Astrocyte of the cerebellum (primary cell): ENCODE measurements around the gene CHCHD4.

Experiments
- DNase-seq: peaks from one replicate; pipeline ENCODE4 v3.0.0-alpha.2; 2011; ENCODE audit warnings: low read depth
- H3K4me3 ChIP-seq: 2 replicates; pipeline ENCODE4 v1.5.1; 2011; ENCODE audit warnings: mild to moderate bottlenecking, low read depth, low read length, moderate library complexity
- in situ Hi-C: cut with HindIII; loops from 2 replicates; pipeline ENCODE4 v1.10.0; 2017; ENCODE audit warnings: low sequenced_read_pairs
- TF ChIP-seq, protein P1 (sequence below): IDR thresholded peaks from 2 replicates; pipeline ENCODE4 v1.5.1; 2012; ENCODE audit warnings: low read length, low read depth, moderate library complexity, mild to moderate bottlenecking; ENCODE audit errors: missing control alignments

CHCHD4 gene

DNA sequence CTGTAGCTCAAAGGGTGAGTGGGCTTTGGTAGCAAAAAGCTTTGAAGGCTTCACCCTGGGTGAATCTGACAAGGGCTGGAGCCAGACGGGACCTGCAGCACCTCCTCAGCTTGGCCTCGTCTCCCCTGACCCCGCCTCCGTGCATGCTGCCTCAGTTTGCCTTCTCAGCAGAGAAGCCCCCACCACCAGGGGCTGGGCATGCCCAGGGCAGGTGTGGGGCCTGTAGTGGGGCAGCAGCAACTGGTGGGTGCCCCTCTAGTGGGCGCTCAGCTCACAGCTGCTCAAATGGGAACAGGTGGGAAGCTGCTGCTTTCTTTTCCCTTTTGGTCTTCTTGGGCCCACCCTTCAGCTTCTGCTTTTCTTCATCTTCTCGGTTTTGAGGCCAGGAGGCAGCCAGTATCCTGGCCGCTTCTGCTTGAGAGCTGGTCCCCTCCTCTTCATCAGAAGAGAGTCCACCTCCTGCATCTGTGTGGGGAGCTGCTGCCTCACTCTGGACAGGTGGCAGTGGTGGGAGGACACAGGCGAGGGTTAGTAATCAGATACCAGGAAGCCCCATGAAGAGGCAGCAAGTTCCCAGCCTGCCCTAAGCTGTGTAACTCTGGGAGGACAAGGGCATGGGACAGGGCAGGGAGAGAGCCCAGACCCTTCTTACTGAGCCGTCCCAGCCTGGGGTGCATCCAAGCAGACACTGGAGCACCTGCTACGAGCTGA lies 21.2 kb upstream of the CHCHD4 start:
- no peak overlapping the region for H3K4me3 ChIP-seq
- in situ Hi-C loops = no loop called here
- DNase-seq = no peak
- TF ChIP-seq, protein P1, sequence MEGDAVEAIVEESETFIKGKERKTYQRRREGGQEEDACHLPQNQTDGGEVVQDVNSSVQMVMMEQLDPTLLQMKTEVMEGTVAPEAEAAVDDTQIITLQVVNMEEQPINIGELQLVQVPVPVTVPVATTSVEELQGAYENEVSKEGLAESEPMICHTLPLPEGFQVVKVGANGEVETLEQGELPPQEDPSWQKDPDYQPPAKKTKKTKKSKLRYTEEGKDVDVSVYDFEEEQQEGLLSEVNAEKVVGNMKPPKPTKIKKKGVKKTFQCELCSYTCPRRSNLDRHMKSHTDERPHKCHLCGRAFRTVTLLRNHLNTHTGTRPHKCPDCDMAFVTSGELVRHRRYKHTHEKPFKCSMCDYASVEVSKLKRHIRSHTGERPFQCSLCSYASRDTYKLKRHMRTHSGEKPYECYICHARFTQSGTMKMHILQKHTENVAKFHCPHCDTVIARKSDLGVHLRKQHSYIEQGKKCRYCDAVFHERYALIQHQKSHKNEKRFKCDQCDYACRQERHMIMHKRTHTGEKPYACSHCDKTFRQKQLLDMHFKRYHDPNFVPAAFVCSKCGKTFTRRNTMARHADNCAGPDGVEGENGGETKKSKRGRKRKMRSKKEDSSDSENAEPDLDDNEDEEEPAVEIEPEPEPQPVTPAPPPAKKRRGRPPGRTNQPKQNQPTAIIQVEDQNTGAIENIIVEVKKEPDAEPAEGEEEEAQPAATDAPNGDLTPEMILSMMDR = no peak

DNA sequence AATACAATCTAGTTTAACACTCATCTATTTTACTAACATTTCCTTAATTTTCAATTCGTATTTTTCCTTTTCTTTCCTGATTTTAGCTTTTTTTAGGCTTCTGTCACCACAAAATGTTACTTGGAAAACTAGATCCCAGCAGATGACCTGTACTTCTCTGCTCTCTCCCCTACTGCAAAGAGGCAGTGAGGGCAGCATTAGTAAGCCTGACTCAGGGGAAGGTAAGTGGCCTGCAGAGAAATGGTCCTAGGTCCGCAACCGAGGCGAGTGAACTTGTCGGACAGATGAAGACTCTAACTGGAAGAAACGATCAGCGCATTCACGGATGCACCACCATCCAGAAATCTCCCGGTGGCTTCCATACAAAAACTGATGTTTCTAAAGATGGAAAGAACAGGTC lies 20.6 kb upstream of the CHCHD4 start:
- DNase-seq = no peak
- H3K4me3 ChIP-seq = no peak overlapping the region
- TF ChIP-seq, protein P1 = no peak
- in situ Hi-C loops = no loop called here

DNA sequence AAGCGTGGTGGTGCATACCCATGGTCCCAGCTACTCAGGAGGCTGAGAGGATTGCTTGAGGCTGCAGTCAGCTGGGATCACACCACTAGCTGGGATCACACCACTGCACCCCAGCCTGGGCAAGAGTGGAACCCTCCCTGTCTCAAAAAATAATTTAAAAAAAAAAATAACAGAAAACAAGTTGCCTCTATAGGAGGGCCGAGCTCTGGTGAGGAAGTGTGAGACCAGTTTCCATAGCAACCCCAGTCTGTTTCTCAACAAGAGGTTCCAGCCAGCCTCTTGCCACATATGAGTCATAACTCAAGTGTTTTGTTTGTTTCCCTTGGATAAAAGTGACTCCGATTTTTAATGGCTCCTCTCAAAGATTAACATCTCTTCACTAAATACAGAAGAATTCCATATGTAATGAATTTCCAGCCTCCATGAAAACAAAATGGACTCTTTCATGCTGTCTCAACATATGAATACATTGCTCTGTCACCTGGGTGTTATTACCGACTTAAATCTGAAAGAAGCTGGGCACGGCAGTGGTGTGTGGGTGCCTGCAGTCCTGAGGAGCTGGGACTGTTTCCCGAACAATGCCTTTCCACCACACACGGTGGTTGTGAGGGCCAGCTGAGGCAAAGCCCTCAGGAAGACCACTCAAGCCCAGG lies 19.9 kb upstream of the CHCHD4 start:
- in situ Hi-C loops = no loop called here
- peak overlapping the region; percentile 11 for H3K4me3 ChIP-seq
- peak; percentile 99 for DNase-seq
- TF ChIP-seq, protein P1 = no peak

DNA sequence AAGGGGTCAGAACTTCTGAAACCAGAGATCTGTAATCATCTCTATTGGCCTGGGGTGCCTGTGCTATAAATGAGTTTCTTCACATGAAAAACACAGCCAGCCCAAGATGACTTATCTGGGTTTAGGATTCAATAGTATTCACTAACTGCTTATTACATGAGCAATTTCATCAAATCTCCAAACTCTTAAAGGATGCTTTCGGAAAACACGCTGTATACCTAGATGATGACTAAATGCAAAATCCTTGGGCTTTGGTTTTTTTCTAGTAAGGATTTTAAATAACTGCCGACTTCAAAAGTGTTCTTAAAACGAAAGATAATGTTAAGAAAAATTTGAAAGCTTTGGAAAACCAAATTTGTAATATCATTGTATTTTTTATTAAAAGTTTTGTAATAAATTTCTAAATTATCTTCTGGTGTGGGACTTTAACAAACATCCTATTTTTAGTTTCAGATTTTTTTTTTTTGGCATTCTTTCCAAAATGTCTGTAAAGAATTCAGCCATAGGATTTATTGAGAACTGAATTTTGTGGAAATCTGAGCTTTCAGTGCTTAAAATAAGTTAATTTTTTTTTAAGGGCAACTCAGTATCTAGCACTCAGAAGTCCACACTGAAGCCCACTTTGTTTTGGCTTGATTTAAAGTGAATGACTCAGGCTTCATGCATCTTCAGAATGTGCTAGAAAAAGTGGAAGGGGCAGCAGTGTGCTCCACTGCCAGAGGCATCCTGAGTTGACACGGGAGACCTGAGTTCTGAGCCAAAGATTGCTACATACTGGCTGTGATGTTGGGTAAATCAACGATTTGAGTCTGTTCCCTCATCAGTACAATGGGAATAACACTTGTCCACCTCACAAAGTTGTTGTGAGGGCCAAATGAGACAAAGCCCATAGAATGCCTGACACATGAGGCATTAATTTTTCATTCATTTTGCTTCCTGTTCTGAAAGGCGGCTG lies 18.9 kb upstream of the CHCHD4 start:
- TF ChIP-seq, protein P1 = no peak
- in situ Hi-C loops = no loop called here
- peak; percentile 93 for DNase-seq
- H3K4me3 ChIP-seq = no peak overlapping the region

DNA sequence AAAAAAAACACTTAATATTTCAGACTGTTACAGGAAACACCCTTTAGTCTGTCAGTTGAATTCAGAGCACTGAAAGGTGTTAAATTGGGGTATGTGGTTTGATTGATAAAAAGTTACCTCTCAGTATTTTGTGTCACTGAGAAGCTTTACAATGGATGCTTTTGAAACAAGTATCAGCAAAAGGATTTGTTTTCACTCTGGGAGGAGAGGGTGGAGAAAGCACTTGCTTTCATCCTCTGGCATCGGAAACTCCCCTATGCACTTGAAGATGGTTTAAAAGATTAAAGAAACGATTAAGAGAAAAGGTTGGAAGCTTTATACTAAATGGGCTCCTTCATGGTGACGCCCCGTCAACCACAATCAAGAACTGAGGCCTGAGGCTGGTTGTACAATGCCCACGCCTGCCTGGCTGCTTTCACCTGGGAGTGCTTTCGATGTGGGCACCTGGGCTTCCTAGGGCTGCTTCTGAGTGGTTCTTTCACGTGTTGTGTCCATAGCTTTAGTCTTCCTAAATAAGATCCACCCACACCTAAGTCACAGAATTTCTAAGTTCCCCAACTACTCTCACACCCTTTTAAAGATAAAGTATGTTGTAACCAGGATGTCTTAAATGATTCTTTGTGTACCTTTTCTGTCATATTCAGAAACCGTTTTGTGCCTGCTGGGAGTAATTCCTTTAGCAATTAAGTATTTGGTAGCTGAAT lies 18.0 kb upstream of the CHCHD4 start:
- TF ChIP-seq, protein P1 = no peak
- in situ Hi-C loops = no loop called here
- no peak for DNase-seq
- no peak overlapping the region for H3K4me3 ChIP-seq
